ENCODE data around the gene ATG12. TPM values are rescaled to one million over a fixed set of nuclear protein-coding genes. Genes with fewer than 3 reads are reported as not detected.

ATG12 gene
- total RNA-seq, 4 donors from 2014 or later, result 36.5 to 73.0 (median 48.7) TPM

DNA sequence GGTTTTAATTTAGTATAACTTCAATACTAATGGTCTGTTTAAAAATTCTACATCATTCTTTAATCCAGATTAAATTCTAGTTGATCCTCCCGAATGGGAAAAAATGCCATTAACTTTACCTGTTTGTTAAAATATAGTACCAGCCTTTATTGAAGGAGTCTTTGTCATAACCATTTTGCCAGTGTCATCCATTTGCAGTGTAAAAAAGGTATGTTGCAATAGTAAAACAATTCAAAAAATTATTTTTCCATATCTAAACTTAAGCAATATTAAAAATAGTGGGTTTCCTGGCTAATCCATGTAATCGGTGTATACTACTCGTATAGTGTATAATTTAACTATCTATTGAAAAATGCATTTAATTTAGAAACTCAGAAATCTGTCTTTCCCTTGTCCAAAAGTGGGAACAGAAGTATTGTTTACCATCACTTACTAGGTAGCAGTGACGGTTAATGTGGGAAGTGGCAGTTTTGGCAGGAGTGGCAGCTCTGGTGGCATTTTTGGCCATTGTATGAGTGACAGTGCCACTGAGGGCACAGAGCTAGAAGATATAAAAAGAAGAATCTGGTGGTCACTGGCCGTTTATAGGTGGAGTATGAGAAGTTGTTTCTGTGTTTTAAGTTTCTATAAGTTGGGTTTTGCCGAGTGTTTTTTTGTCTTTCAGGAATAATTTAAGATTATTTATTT lies 2.2 kb upstream of the ATG12 start:
- H3K27ac ChIP-seq, result peak overlapping the region in 3 of 4 donors; percentile 34 to 98 (median 47)
- H3K36me3 ChIP-seq, result no peaks in the 10 kb centered on the region
- ATAC-seq, result no peak
- TF ChIP-seq POLR2AphosphoS5 (IDR thresholded peaks at IDR 0.05) (no peak), POLR2A (IDR thresholded peaks at IDR 0.05) (no peak), EP300 (IDR thresholded peaks at IDR 0.05) (no peak)
- TF ChIP-seq, protein P1, sequence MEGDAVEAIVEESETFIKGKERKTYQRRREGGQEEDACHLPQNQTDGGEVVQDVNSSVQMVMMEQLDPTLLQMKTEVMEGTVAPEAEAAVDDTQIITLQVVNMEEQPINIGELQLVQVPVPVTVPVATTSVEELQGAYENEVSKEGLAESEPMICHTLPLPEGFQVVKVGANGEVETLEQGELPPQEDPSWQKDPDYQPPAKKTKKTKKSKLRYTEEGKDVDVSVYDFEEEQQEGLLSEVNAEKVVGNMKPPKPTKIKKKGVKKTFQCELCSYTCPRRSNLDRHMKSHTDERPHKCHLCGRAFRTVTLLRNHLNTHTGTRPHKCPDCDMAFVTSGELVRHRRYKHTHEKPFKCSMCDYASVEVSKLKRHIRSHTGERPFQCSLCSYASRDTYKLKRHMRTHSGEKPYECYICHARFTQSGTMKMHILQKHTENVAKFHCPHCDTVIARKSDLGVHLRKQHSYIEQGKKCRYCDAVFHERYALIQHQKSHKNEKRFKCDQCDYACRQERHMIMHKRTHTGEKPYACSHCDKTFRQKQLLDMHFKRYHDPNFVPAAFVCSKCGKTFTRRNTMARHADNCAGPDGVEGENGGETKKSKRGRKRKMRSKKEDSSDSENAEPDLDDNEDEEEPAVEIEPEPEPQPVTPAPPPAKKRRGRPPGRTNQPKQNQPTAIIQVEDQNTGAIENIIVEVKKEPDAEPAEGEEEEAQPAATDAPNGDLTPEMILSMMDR (IDR thresholded peaks at IDR 0.05), result no peak
- H3K4me1 ChIP-seq, result peaks cover 6 to 82% (median 18%) of the 10 kb centered on the region in 3 donors
- peak overlapping the region; percentile 85 to 86 for H3K4me3 ChIP-seq
- H3K27me3 ChIP-seq, result no peaks in the 10 kb centered on the region
- H3K9me3 ChIP-seq, result no peaks in the 10 kb centered on the region
- WGBS, 2 donors (ENCODE audit: low coverage in 1 of 2), result 64 to 83% methylated on average over 5 to 6 of the region's 6 CpGs

DNA sequence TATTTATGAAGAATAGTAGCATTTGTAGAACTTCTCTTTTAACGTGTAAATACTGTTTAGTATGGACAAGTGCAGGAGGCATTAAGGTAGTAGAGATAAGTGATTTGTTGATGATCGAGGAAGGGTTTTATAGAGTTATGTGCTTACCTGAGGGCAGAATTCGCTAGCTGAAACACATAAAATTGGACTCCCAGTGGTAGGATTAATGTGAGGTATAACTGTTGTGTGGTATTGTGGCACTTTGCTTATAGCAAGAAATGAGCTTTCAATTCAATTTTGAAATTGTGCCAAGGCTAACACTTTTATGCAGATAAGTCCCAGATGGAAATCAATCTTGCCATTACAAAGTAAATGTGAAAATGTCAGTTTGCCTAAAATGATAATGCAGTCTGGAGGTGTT lies 1.6 kb upstream of the ATG12 start:
- Histone ChIP-seq H3K4me3 (peak overlapping the region; percentile 85 to 86), H3K27ac (peak overlapping the region in 3 of 4 donors; percentile 89 to 98 (median 98)), H3K4me1 (peaks cover 8 to 82% (median 24%) of the 10 kb centered on the region in 3 donors), H3K27me3 (no peaks in the 10 kb centered on the region), H3K9me3 (no peaks in the 10 kb centered on the region), H3K36me3 (no peaks in the 10 kb centered on the region)
- ATAC-seq, result no peak
- WGBS, 2 donors (ENCODE audit: low coverage in 1 of 2), result 19 to 23% methylated on average over 3 of the region's 3 CpGs
- no peak for TF ChIP-seq POLR2A (IDR thresholded peaks at IDR 0.05)
- no peak for TF ChIP-seq POLR2AphosphoS5 (IDR thresholded peaks at IDR 0.05)
- TF ChIP-seq, protein P1 (IDR thresholded peaks at IDR 0.05), result no peak
- TF ChIP-seq EP300 (IDR thresholded peaks at IDR 0.05), result no peak

DNA sequence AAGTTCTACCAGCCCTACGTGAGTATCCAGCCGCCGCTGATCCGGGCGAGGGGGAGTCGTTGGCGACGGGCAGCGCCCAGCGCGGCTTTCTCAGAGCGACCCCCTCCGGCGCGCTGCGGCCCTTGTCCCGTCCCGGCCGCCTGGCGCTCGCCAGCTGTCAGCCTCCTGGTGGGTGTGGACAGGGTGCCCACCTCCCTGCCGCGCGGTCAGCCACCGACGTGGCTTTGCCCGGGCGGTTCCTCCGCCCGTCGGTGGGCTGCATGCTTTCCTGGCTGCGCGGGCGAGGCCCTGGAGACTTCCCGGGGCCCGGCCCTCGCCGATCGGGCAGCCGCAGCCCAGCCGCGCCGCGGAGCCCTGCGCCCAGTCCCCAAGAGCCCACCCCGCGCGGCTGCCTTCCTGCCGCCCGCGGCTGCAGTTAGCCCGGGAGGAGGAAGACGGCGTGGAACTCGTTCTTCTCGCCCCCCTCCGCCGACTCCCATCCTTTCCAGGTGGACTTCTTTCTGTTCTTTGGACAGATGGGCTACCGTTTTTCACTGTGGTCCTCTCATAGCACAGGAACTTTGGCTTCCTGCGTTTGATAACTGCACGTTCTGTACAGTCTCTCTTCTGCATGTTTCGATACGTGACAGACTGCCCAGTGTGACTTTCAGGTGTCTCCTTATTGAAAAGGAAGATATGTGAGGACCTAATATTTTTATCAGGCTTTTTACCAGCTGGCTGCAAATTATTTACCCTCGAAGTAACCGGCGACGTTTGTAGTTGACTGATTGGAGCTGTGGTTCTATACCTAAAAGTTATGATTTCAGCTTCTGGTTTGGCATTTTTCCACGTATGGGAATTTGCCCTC lies 947 bp upstream of the ATG12 start:
- Histone ChIP-seq H3K4me3 (peak overlapping the region; percentile 85 to 86), H3K27ac (peak overlapping the region; percentile 89 to 98 (median 97)), H3K9me3 (no peaks in the 10 kb centered on the region), H3K36me3 (peaks cover 0 to 2% of the 10 kb centered on the region in 2 donors), H3K4me1 (peaks cover 8 to 78% (median 25%) of the 10 kb centered on the region in 3 donors), H3K27me3 (no peaks in the 10 kb centered on the region)
- ATAC-seq, result peak; percentile 69
- 0% methylated on average over 9 to 25 of the region's 68 CpGs for WGBS, 2 donors (ENCODE audit: low coverage in 1 of 2)
- no peak for TF ChIP-seq POLR2A (IDR thresholded peaks at IDR 0.05)
- TF ChIP-seq, protein P1 (IDR thresholded peaks at IDR 0.05), result peak in 3 of 4 experiments; percentile 27 to 62 (median 34)

DNA sequence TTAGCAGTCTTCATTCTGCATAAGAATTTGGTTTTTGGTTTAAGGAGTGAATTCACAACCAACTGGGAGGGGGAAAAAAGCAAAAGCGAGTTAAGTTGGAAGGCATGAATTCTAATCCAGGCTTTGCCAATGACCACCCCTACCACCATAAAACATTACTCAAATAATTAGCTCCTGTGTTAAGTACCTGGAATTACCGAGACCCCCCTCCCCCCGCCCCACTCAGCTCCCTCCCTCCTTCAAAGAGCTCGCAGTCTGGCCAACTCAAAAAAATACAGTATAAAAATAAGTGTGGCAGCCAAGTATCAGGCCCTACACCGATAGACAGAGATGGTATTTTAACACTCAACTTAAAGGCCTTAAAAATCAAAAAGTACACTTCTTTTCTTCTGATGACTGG lies 492 bp downstream of the ATG12 start:
- WGBS, 2 donors (ENCODE audit: low coverage in 1 of 2), result 0 to 1% methylated on average over 2 to 5 of the region's 5 CpGs
- no peaks in the 10 kb centered on the region for H3K27me3 ChIP-seq
- ATAC-seq, result no peak
- TF ChIP-seq EP300 (IDR thresholded peaks at IDR 0.05), result no peak
- TF ChIP-seq, protein P1 (IDR thresholded peaks at IDR 0.05), result no peak
- no peak for TF ChIP-seq POLR2AphosphoS5 (IDR thresholded peaks at IDR 0.05)
- TF ChIP-seq POLR2A (IDR thresholded peaks at IDR 0.05), result no peak
- peaks cover 9 to 17% of the 10 kb centered on the region in 2 donors for H3K36me3 ChIP-seq
- no peaks in the 10 kb centered on the region for H3K9me3 ChIP-seq
- H3K4me1 ChIP-seq, result peaks cover 8 to 67% (median 25%) of the 10 kb centered on the region in 3 donors
- peak overlapping the region; percentile 85 to 86 for H3K4me3 ChIP-seq
- H3K27ac ChIP-seq, result peak overlapping the region; percentile 89 to 98 (median 97)
